ENCODE measurements around the gene CYP2U1. TPM values are rescaled to one million over a fixed set of nuclear protein-coding genes. Genes with fewer than 3 reads are reported as not detected.

The CYP2U1 gene
- total and polyA plus RNA-seq, 9 of the 15 experiments (the other 6 are each of a cell fraction or from before 2014, with no cell fraction given) = 0.03 to 0.15 (median 0.07) TPM

GRCh38 chr4:107922486-107923473 is 8.6 kb upstream of the CYP2U1 start:
- no peak for ATAC-seq
- intact Hi-C loops (cut with micrococcal nuclease) (no loop called here), in situ Hi-C loops (cut with MboI) (loop anchor here (25.0 kb wide), 1 partner anchor 160 kb away; no protein-coding TSS in a partner anchor)
- no peaks in the 10 kb centered on the region; a peak in 1 of 5 replicates for H3K27me3 ChIP-seq (ENCODE audit: control insufficient read depth in 2 of 2, insufficient read depth in 2 of 2, low read length in 2 of 2)
- H3K36me3 ChIP-seq (ENCODE audit: control insufficient read depth, insufficient read depth, low read length) = no peaks in the 10 kb centered on the region
- 0% methylated on average over 4 of the region's 4 CpGs for WGBS (ENCODE audit: insufficient coverage, low coverage, missing lambda C conversion rate)
- H3K4me3 ChIP-seq = no peak overlapping the region
- H3K9me3 ChIP-seq (replicated peaks; ENCODE audit: control insufficient read depth, insufficient read depth, low read depth, low read length) = no peaks in the 10 kb centered on the region
- H3K27ac ChIP-seq (ENCODE audit: extremely low read depth, low read depth, low read length) = no peak overlapping the region
- no peak overlapping the region for H3K9ac ChIP-seq (ENCODE audit: insufficient read depth in 1 of 2, low read depth in 2 of 2, low read length in 2 of 2)
- no peak overlapping the region for H3K4me2 ChIP-seq (ENCODE audit: insufficient read depth, low read length)
- FAIRE-seq = no peak
- POLR2A ChIA-PET = no interaction called here
- no peaks in the 10 kb centered on the region for H3K9me1 ChIP-seq (ENCODE audit: control insufficient read depth, insufficient read depth, low read length)
- no peaks in the 10 kb centered on the region for H4K20me1 ChIP-seq (replicated peaks; ENCODE audit: control insufficient read depth, insufficient read depth, low read length)
- H3K79me2 ChIP-seq (ENCODE audit: control insufficient read depth, insufficient read depth, low read length) = no peaks in the 10 kb centered on the region
- CTCF ChIA-PET (ENCODE audit: low intra/inter-chr PET ratio) = no interaction called here
- H3K4me1 ChIP-seq (replicated peaks in 1 of 2; ENCODE audit: control insufficient read depth in 2 of 2, insufficient read depth in 2 of 2, low read length in 2 of 2) = no peaks in the 10 kb centered on the region
- H2AFZ ChIP-seq (ENCODE audit: low read depth, low read length) = no peak overlapping the region
- DNase-seq (ENCODE audit: extremely low read depth in 1 of 4, low spot score in 3 of 4) = no peak
- no TSS peak for BruUV-seq (replicated peaks)
- TF ChIP-seq SLC30A9 (CRISPR knock-in tag; IDR thresholded peaks at IDR 0.05) (no peak), ZFP1 (CRISPR knock-in tag; IDR thresholded peaks at IDR 0.05) (no peak), CHD1 (IDR thresholded peaks at IDR 0.05; ENCODE audit: low read length) (no peak), SETDB1 (IDR thresholded peaks at IDR 0.05; ENCODE audit: low read length) (no peak), TGIF2 (CRISPR knock-in tag; IDR thresholded peaks at IDR 0.05) (no peak), NR1H2 (CRISPR knock-in tag; IDR thresholded peaks at IDR 0.05) (no peak), KDM5B (IDR thresholded peaks at IDR 0.05; ENCODE audit: insufficient replicate concordance, low read depth, low read length) (no peak), MBD1 (CRISPR knock-in tag; IDR thresholded peaks at IDR 0.05) (no peak), ZNF436 (CRISPR knock-in tag; IDR thresholded peaks at IDR 0.05) (no peak), ZBTB12 (CRISPR knock-in tag; IDR thresholded peaks at IDR 0.05) (no peak), CTCF (IDR thresholded peaks at IDR 0.05 in 2 of 3, conservative IDR thresholded peaks at IDR 0.05 in 1 of 3; ENCODE audit: insufficient read depth in 2 of 3, low read depth in 1 of 3, low read length in 3 of 3) (no peak), CLOCK (CRISPR knock-in tag; IDR thresholded peaks at IDR 0.05; ENCODE audit: borderline replicate concordance) (no peak)
